K562 (cell line): ENCODE results near the gene UPK3A. TPM values are rescaled to one million over a fixed set of nuclear protein-coding genes. Genes with fewer than 3 reads are reported as not detected.
A peak's percentile ranks its signal among the peaks of the same experiment; 100 is the strongest.

Experiments used
- BHLHE40 ChIP-seq: IDR thresholded peaks from 2 replicates; pipeline ENCODE4 v1.6.1; 2011; ENCODE audit warnings: low read length, improper control_type of control experiment
- CC2D1A ChIP-seq: fragments of 450-650 bp; IDR thresholded peaks from 2 replicates; pipeline ENCODE4 v1.6.1; 2017; ENCODE audit warnings: mild to moderate bottlenecking
- EP300 ChIP-seq: IDR thresholded peaks from 2 replicates; pipeline ENCODE4 v1.6.1; 2012; ENCODE audit warnings: low read length, improper control_type of control experiment
- HNRNPL ChIP-seq: fragments of 200-400 bp; formaldehyde crosslinking; IDR thresholded peaks from 2 replicates; pipeline ENCODE4 v1.6.1; 2017; ENCODE audit warnings: low read depth, mild to moderate bottlenecking, low read length
- ILF3 ChIP-seq: fragments of 450-650 bp; IDR thresholded peaks from 2 replicates; pipeline ENCODE4 v1.6.1; 2018; ENCODE audit warnings: antibody characterized with exemption, mild to moderate bottlenecking, moderate library complexity, borderline replicate concordance
- NONO ChIP-seq, 2 experiments: fragments of 200-400 bp in 1 of 2; fragments of 450-650 bp in 1 of 2; formaldehyde crosslinking in 1 of 2; IDR thresholded peaks; 2 replicates each; pipeline ENCODE4 v1.6.1; 2017; ENCODE audit warnings: low read depth in 2 of 2, mild to moderate bottlenecking in 2 of 2, moderate library complexity in 2 of 2, low read length in 1 of 2
- PCBP1 ChIP-seq: fragments of 200-400 bp; formaldehyde crosslinking; IDR thresholded peaks from 2 replicates; pipeline ENCODE4 v1.6.1; 2018; ENCODE audit warnings: mild to moderate bottlenecking, low read depth, low read length; ENCODE audit not compliant: poor library complexity, severe bottlenecking
- RAD21 ChIP-seq, 2 experiments: fragments of 250-450 bp in 1 of 2; fragments of 450-650 bp in 1 of 2; sonication (Bioruptor Pico) in 1 of 2; formaldehyde crosslinking in 1 of 2; IDR thresholded peaks in 1 of 2; conservative IDR thresholded peaks in 1 of 2; 2 replicates each; pipeline versions ENCODE4 v1.4.0 to v1.8.0; 2020 to 2022; ENCODE audit warnings: mild to moderate bottlenecking in 2 of 2, moderate library complexity in 1 of 2
- SAFB2 ChIP-seq: fragments of 200-400 bp; formaldehyde crosslinking; IDR thresholded peaks from 2 replicates; pipeline ENCODE4 v1.6.1; 2018; ENCODE audit warnings: borderline replicate concordance, low read length, low read depth, moderate library complexity; ENCODE audit not compliant: severe bottlenecking
- ZNF133 ChIP-seq: fragments of 250-450 bp; sonication (Bioruptor Pico); IDR thresholded peaks from 2 replicates; pipeline ENCODE4 v1.4.0; 2020; ENCODE audit warnings: mild to moderate bottlenecking
- polyA plus RNA-seq, 8 experiments: library from polyadenylated mRNA; depleted of rRNA in 4 of 8; stranded (reverse) in 5 of 8; unstranded in 3 of 8; fragments of >200 nt; fragmentation: Nextera tagmentation in 2 of 8; fragmentation: Illumina TruSeq in 1 of 8; extraction: Ambion mirVana in 2 of 8; extraction: Trizol in 1 of 8; gene quantifications; 2 replicates each; pipeline versions ENCODE4 v1.2.1 to v1.2.3, GENCODE V29; 2011 to 2014; ENCODE audit warnings: inconsistent platforms in 1 of 8, missing spikeins in 1 of 8
- total RNA-seq, 7 experiments: library from RNA; depleted of rRNA in 6 of 7; stranded (reverse); fragments of >200 nt in 6 of 7; fragmentation: Illumina TruSeq in 2 of 7; extraction: Trizol in 2 of 7; gene quantifications; 2 replicates each; pipeline versions ENCODE4 v1.2.1 to v1.2.3, GENCODE V29; 2011 to 2021; ENCODE audit warnings: low replicate concordance in 1 of 7
- TF ChIP-seq, protein P1 (sequence below): fragments of 250-450 bp; sonication (Bioruptor Pico); IDR thresholded peaks from 2 replicates; pipeline ENCODE4 v1.9.0; 2021; ENCODE audit warnings: mild to moderate bottlenecking, inconsistent platforms
- TF ChIP-seq, protein P2 (sequence below), 2 experiments: fragments of 200-800 bp in 1 of 2; sonication (Bioruptor generic) in 1 of 2; sonication (generic) in 1 of 2; formaldehyde crosslinking in 1 of 2; IDR thresholded peaks in 1 of 2; conservative IDR thresholded peaks in 1 of 2; 2 replicates each; pipeline versions ENCODE4 v1.5.0 to v1.6.1; 2016 to 2020; ENCODE audit warnings: missing compliant biosample characterization in 1 of 2, missing genetic modification characterization in 1 of 2, missing genetic modification reagents in 1 of 2
- TF ChIP-seq, protein P3 (sequence below): fragments of 200-800 bp; sonication (Bioruptor generic); IDR thresholded peaks from 2 replicates; pipeline ENCODE4 v1.6.1; 2016; ENCODE audit warnings: missing genetic modification characterization, missing compliant biosample characterization
- TF ChIP-seq, protein P4 (sequence below), 3 experiments: fragments of 200-800 bp in 1 of 3; sonication (Bioruptor generic) in 1 of 3; sonication (generic) in 1 of 3; formaldehyde crosslinking in 1 of 3; IDR thresholded peaks; 2 replicates each; pipeline versions ENCODE4 v1.6.1 to v1.8.0; 2016 to 2022; ENCODE audit warnings: mild to moderate bottlenecking in 2 of 3, missing compliant biosample characterization in 2 of 3, missing genetic modification characterization in 2 of 3, missing genetic modification reagents in 1 of 3
- TF ChIP-seq, protein P5 (sequence below): fragments of 250-450 bp; sonication (Bioruptor Pico); IDR thresholded peaks from 2 replicates; pipeline ENCODE4 v1.4.0; 2020; ENCODE audit warnings: mild to moderate bottlenecking

The UPK3A gene
- total and polyA plus RNA-seq, 9 of the 15 experiments (the other 6 are each of a cell fraction or from before 2014, with no cell fraction given) = not detected

DNA sequence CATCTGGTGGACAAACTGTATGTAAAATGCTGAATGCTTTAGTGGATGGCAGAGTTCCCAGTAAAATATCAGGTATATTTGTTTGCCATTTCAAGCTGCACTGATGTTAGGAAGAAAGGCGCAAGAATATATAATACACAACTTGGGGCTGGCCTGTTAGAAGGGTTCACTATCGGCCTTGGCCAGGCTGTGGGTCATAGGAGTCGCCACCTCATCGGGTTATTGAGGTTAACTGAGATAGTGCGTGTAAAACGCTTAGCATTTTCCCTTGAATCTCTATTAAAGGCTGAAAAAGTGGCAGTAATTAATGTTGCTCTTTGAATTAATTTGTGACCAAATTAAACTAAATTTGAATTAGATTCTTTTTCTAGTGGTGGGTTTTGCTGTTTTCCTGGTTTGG is 30.0 kb downstream of the UPK3A start (continued):
- TF ChIP-seq, protein P1, sequence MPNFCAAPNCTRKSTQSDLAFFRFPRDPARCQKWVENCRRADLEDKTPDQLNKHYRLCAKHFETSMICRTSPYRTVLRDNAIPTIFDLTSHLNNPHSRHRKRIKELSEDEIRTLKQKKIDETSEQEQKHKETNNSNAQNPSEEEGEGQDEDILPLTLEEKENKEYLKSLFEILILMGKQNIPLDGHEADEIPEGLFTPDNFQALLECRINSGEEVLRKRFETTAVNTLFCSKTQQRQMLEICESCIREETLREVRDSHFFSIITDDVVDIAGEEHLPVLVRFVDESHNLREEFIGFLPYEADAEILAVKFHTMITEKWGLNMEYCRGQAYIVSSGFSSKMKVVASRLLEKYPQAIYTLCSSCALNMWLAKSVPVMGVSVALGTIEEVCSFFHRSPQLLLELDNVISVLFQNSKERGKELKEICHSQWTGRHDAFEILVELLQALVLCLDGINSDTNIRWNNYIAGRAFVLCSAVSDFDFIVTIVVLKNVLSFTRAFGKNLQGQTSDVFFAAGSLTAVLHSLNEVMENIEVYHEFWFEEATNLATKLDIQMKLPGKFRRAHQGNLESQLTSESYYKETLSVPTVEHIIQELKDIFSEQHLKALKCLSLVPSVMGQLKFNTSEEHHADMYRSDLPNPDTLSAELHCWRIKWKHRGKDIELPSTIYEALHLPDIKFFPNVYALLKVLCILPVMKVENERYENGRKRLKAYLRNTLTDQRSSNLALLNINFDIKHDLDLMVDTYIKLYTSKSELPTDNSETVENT (CRISPR knock-in tag) = no peak
- no peak for TF ChIP-seq SAFB2
- TF ChIP-seq, protein P2, sequence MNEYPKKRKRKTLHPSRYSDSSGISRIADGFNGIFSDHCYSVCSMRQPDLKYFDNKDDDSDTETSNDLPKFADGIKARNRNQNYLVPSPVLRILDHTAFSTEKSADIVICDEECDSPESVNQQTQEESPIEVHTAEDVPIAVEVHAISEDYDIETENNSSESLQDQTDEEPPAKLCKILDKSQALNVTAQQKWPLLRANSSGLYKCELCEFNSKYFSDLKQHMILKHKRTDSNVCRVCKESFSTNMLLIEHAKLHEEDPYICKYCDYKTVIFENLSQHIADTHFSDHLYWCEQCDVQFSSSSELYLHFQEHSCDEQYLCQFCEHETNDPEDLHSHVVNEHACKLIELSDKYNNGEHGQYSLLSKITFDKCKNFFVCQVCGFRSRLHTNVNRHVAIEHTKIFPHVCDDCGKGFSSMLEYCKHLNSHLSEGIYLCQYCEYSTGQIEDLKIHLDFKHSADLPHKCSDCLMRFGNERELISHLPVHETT (CRISPR knock-in tag; conservative IDR thresholded peaks at IDR 0.05 in 1 of 2, IDR thresholded peaks at IDR 0.05 in 1 of 2) = no peak
- TF ChIP-seq, protein P3, sequence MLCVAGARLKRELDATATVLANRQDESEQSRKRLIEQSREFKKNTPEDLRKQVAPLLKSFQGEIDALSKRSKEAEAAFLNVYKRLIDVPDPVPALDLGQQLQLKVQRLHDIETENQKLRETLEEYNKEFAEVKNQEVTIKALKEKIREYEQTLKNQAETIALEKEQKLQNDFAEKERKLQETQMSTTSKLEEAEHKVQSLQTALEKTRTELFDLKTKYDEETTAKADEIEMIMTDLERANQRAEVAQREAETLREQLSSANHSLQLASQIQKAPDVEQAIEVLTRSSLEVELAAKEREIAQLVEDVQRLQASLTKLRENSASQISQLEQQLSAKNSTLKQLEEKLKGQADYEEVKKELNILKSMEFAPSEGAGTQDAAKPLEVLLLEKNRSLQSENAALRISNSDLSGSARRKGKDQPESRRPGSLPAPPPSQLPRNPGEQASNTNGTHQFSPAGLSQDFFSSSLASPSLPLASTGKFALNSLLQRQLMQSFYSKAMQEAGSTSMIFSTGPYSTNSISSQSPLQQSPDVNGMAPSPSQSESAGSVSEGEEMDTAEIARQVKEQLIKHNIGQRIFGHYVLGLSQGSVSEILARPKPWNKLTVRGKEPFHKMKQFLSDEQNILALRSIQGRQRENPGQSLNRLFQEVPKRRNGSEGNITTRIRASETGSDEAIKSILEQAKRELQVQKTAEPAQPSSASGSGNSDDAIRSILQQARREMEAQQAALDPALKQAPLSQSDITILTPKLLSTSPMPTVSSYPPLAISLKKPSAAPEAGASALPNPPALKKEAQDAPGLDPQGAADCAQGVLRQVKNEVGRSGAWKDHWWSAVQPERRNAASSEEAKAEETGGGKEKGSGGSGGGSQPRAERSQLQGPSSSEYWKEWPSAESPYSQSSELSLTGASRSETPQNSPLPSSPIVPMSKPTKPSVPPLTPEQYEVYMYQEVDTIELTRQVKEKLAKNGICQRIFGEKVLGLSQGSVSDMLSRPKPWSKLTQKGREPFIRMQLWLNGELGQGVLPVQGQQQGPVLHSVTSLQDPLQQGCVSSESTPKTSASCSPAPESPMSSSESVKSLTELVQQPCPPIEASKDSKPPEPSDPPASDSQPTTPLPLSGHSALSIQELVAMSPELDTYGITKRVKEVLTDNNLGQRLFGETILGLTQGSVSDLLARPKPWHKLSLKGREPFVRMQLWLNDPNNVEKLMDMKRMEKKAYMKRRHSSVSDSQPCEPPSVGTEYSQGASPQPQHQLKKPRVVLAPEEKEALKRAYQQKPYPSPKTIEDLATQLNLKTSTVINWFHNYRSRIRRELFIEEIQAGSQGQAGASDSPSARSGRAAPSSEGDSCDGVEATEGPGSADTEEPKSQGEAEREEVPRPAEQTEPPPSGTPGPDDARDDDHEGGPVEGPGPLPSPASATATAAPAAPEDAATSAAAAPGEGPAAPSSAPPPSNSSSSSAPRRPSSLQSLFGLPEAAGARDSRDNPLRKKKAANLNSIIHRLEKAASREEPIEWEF = no peak
- TF ChIP-seq NONO (IDR thresholded peaks at IDR 0.05; ENCODE audit: low read depth in 2 of 2, low read length in 1 of 2) = no peak
- TF ChIP-seq ZNF133 (CRISPR knock-in tag) = no peak
- peak; percentile 68; the same call in 1 of the 2 replicates for TF ChIP-seq EP300
- 0 out of 2 replicates have a peak, but pooled peaks have one; percentile 28 for TF ChIP-seq ILF3
- TF ChIP-seq BHLHE40 = no peak
- TF ChIP-seq HNRNPL = no peak
- no peak for TF ChIP-seq CC2D1A
- TF ChIP-seq, protein P4, sequence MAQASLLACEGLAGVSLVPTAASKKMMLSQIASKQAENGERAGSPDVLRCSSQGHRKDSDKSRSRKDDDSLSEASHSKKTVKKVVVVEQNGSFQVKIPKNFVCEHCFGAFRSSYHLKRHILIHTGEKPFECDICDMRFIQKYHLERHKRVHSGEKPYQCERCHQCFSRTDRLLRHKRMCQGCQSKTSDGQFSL (CRISPR knock-in tag; IDR thresholded peaks at IDR 0.05) = no peak
- TF ChIP-seq, protein P4 (tag; IDR thresholded peaks at IDR 0.05) = no peak
- no peak for TF ChIP-seq PCBP1
- no peak for TF ChIP-seq RAD21 (CRISPR knock-in tag; conservative IDR thresholded peaks at IDR 0.05 in 1 of 2, IDR thresholded peaks at IDR 0.05 in 1 of 2)
- TF ChIP-seq, protein P5, sequence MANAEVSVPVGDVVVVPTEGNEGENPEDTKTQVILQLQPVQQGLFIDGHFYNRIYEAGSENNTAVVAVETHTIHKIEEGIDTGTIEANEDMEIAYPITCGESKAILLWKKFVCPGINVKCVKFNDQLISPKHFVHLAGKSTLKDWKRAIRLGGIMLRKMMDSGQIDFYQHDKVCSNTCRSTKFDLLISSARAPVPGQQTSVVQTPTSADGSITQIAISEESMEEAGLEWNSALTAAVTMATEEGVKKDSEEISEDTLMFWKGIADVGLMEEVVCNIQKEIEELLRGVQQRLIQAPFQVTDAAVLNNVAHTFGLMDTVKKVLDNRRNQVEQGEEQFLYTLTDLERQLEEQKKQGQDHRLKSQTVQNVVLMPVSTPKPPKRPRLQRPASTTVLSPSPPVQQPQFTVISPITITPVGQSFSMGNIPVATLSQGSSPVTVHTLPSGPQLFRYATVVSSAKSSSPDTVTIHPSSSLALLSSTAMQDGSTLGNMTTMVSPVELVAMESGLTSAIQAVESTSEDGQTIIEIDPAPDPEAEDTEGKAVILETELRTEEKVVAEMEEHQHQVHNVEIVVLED = no peak
